Progenitor cell of endocrine pancreas (in vitro differentiated cells): ENCODE data around the gene KCNC1. TPM values are rescaled to one million over a fixed set of nuclear protein-coding genes. Genes with fewer than 3 reads are reported as not detected.

Experiments used
- DNase-seq: peaks from one replicate; pipeline ENCODE4 v3.0.0; 2021; ENCODE audit warnings: low spot score; ENCODE audit not compliant: unreplicated experiment
- H3K27ac Mint-ChIP-seq: 2 replicates; pipeline ENCODE4 v1.8.0; 2021; ENCODE audit warnings: mild to moderate bottlenecking, moderate library complexity, mixed read lengths
- H3K27me3 Mint-ChIP-seq: 2 replicates; pipeline ENCODE4 v1.8.0; 2021; ENCODE audit warnings: mixed read lengths
- H3K36me3 Mint-ChIP-seq: 2 replicates; pipeline ENCODE4 v1.8.0; 2022; ENCODE audit warnings: mixed read lengths; ENCODE audit not compliant: insufficient read depth
- H3K4me1 Mint-ChIP-seq: 2 replicates; pipeline ENCODE4 v1.8.0; 2021; ENCODE audit warnings: low read depth, mixed read lengths
- H3K4me3 Mint-ChIP-seq: 2 replicates; pipeline ENCODE4 v1.8.0; 2021; ENCODE audit warnings: low read depth, mild to moderate bottlenecking, moderate library complexity, mixed read lengths
- H3K9me3 Mint-ChIP-seq: 2 replicates; pipeline ENCODE4 v1.8.0; 2021; ENCODE audit warnings: low read depth, mixed read lengths
- total RNA-seq: library from RNA; stranded (reverse); gene quantifications from 2 replicates; pipeline ENCODE4 v1.2.1, GENCODE V29; 2021
- TF ChIP-seq, protein P1 (sequence below): fragments of 200-600 bp; sonication (generic); IDR thresholded peaks from one replicate; pipeline ENCODE4 v1.5.0; 2021; ENCODE audit warnings: antibody characterized with exemption, mild to moderate bottlenecking; ENCODE audit not compliant: unreplicated experiment

KCNC1 gene
- total RNA-seq, 1 donor from 2014 or later = 0.67 TPM

GRCh38 chr11:17765356-17766072 is 30.9 kb downstream of the KCNC1 start:
- no peaks in the 10 kb centered on the region for H3K9me3 Mint-ChIP-seq
- peaks cover 6% of the 10 kb centered on the region for H3K4me1 Mint-ChIP-seq
- no peak overlapping the region for H3K4me3 Mint-ChIP-seq
- peaks cover 20% of the 10 kb centered on the region for H3K27me3 Mint-ChIP-seq
- no peak overlapping the region for H3K27ac Mint-ChIP-seq
- no peaks in the 10 kb centered on the region for H3K36me3 Mint-ChIP-seq
- no peak for DNase-seq
- TF ChIP-seq, protein P1, sequence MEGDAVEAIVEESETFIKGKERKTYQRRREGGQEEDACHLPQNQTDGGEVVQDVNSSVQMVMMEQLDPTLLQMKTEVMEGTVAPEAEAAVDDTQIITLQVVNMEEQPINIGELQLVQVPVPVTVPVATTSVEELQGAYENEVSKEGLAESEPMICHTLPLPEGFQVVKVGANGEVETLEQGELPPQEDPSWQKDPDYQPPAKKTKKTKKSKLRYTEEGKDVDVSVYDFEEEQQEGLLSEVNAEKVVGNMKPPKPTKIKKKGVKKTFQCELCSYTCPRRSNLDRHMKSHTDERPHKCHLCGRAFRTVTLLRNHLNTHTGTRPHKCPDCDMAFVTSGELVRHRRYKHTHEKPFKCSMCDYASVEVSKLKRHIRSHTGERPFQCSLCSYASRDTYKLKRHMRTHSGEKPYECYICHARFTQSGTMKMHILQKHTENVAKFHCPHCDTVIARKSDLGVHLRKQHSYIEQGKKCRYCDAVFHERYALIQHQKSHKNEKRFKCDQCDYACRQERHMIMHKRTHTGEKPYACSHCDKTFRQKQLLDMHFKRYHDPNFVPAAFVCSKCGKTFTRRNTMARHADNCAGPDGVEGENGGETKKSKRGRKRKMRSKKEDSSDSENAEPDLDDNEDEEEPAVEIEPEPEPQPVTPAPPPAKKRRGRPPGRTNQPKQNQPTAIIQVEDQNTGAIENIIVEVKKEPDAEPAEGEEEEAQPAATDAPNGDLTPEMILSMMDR = no peak

GRCh38 chr11:17766073-17766359 is 31.4 kb downstream of the KCNC1 start:
- Mint-ChIP-seq H3K9me3 (no peaks in the 10 kb centered on the region), H3K27ac (peak overlapping the region; percentile 11), H3K27me3 (peaks cover 22% of the 10 kb centered on the region), H3K36me3 (no peaks in the 10 kb centered on the region), H3K4me3 (no peak overlapping the region), H3K4me1 (peaks cover 6% of the 10 kb centered on the region)
- TF ChIP-seq, protein P1 = no peak
- no peak for DNase-seq

GRCh38 chr11:17766590-17766989 is 32.0 kb downstream of the KCNC1 start:
- DNase-seq = no peak
- Mint-ChIP-seq H3K36me3 (no peaks in the 10 kb centered on the region), H3K27ac (no peak overlapping the region), H3K4me3 (no peak overlapping the region), H3K9me3 (no peaks in the 10 kb centered on the region), H3K27me3 (peaks cover 24% of the 10 kb centered on the region), H3K4me1 (peaks cover 6% of the 10 kb centered on the region)
- TF ChIP-seq, protein P1 = peak; percentile 22

GRCh38 chr11:17767301-17767885 is 32.8 kb downstream of the KCNC1 start:
- Mint-ChIP-seq H3K27me3 (peaks cover 18% of the 10 kb centered on the region), H3K27ac (no peak overlapping the region), H3K4me3 (no peak overlapping the region), H3K9me3 (no peaks in the 10 kb centered on the region), H3K36me3 (no peaks in the 10 kb centered on the region), H3K4me1 (peaks cover 6% of the 10 kb centered on the region)
- TF ChIP-seq, protein P1 = no peak
- DNase-seq = no peak

DNA sequence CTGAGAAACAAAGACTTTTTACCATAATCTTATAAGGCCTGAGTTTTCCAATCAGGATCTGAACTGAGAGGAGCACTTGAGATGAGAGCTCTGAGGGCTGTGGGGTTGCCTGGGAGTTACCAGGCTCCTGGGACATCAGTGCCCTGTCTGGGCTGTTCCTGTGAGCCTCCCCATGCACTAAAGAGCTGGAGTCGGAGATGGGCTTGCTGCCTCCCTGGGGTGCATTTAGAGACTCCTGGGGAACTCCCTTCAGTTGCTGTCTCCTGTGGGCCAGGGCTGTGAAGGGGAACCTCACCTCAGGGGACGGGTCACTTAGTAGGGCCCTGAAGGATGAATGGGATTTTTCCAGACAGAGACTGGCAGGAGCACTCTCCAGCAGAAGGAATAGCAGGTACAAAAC is 33.3 kb downstream of the KCNC1 start:
- TF ChIP-seq, protein P1 = no peak

More for the DNA sequence above, 33.3 kb downstream of the KCNC1 start:
- no peaks in the 10 kb centered on the region for H3K36me3 Mint-ChIP-seq
- peak overlapping the region; percentile 54 for H3K27ac Mint-ChIP-seq
- peaks cover 6% of the 10 kb centered on the region for H3K4me1 Mint-ChIP-seq
- peaks cover 15% of the 10 kb centered on the region for H3K27me3 Mint-ChIP-seq
- DNase-seq = no peak
- H3K4me3 Mint-ChIP-seq = no peak overlapping the region
- no peaks in the 10 kb centered on the region for H3K9me3 Mint-ChIP-seq
